ENCODE measurements around the gene RPS25. TPM values are rescaled to one million over a fixed set of nuclear protein-coding genes. Genes with fewer than 3 reads are reported as not detected.
"Not testable (repeated sequence)": the region's sequence is repeated elsewhere in the genome, so short reads cannot be mapped to it uniquely, and the experiment has no call there.

The RPS25 gene
- total RNA-seq, 1 experiment from 2014 or later = 1,450 TPM

- Histone ChIP-seq H3K56ac (ENCODE audit: insufficient read length, low read depth, low read length) (no peak within 1 kb of the TSS), H3K18ac (ENCODE audit: insufficient read length, low read depth, low read length) (no peak within 1 kb of the TSS), H2AFZ (ENCODE audit: low read length) (no peak within 1 kb of the TSS), H3K79me2 (ENCODE audit: insufficient read depth, low read length) (no peaks in the 10 kb centered on the region), H4K8ac (replicated peaks; ENCODE audit: insufficient read length, low read depth, low read length) (no peak within 1 kb of the TSS), H3K27ac (ENCODE audit: insufficient read length, low read depth, low read length) (no peak within 1 kb of the TSS), H3T11ph (ENCODE audit: low read length) (no peak within 1 kb of the TSS), H3K4me2 (ENCODE audit: insufficient read depth, insufficient read length, low read length) (no peak within 1 kb of the TSS), H4K91ac (ENCODE audit: insufficient read length, low read depth, low read length) (no peak within 1 kb of the TSS), H3K4ac (ENCODE audit: low read depth, low read length) (no peak within 1 kb of the TSS), H2BK12ac (ENCODE audit: insufficient read length, low read depth, low read length) (no peak within 1 kb of the TSS), H2BK15ac (ENCODE audit: low read depth, low read length) (no peak within 1 kb of the TSS), H2BK20ac (ENCODE audit: low read depth, low read length, poor library complexity, severe bottlenecking) (no peak within 1 kb of the TSS), H2BK5ac (ENCODE audit: insufficient read length, low read length) (no peak within 1 kb of the TSS), H4K5ac (ENCODE audit: insufficient read length, low read depth, low read length) (no peak within 1 kb of the TSS), H3K14ac (ENCODE audit: insufficient read depth, low read length) (no peak within 1 kb of the TSS), H3K4me1 (ENCODE audit: insufficient read depth, low read length) (no peaks in the 10 kb centered on the region), H3K23ac (ENCODE audit: insufficient read length, low read depth, low read length) (no peak within 1 kb of the TSS), H4K20me1 (ENCODE audit: control insufficient read depth, insufficient read depth, insufficient read length) (no peaks in the 10 kb centered on the region), H3K79me1 (ENCODE audit: insufficient read depth, low read depth, low read length, poor library complexity, severe bottlenecking) (no peaks in the 10 kb centered on the region), H3K9me3 (ENCODE audit: control insufficient read depth, low read depth, low read length) (no peaks in the 10 kb centered on the region), H3K27me3 (ENCODE audit: insufficient read depth, low read length) (no peaks in the 10 kb centered on the region), H2BK120ac (ENCODE audit: low read depth, low read length, poor library complexity, severe bottlenecking) (no peak within 1 kb of the TSS), H2AK5ac (ENCODE audit: insufficient read length, low read length) (no peak within 1 kb of the TSS), H3K23me2 (ENCODE audit: insufficient read length, low read depth, low read length, poor library complexity, severe bottlenecking) (no peaks in the 10 kb centered on the region), H3K9ac (ENCODE audit: extremely low read depth, insufficient read length, low read length) (no peak within 1 kb of the TSS)
- Mint-ChIP-seq H3K27me3 (ENCODE audit: low read depth) (peaks cover 7% of the 10 kb centered on the region; the same call in 1 of the 2 replicates), H3K4me1 (no peaks in the 10 kb centered on the region), H3K36me3 (ENCODE audit: insufficient read depth in 1 of 3, low read depth in 3 of 3) (no peaks in the 10 kb centered on the region), H3K4me3 (no peak within 1 kb of the TSS), H3K9me3 (peaks cover 0 to 2% of the 10 kb centered on the region in 2 experiments; a peak in 2 of 5 replicates), H3K27ac (no peak within 1 kb of the TSS)
- WGBS (ENCODE audit: extremely low coverage, insufficient read length, low lambda C conversion rate) = no CpG with 5 or more reads among the region's 33 CpGs
- no peak for TF ChIP-seq CTCF (conservative IDR thresholded peaks at IDR 0.05)
- DNase-seq = no peak
Observed at GRCh38 chr11:118971646-118972045, 46.5 kb downstream of the RPS25 start, which contains the start of gene FOXR1. Gene FOXR1, plus strand, starts transcription at chr11:118971761. Its CDS starts 171 bp downstream, at chr11:118971932.

DNA sequence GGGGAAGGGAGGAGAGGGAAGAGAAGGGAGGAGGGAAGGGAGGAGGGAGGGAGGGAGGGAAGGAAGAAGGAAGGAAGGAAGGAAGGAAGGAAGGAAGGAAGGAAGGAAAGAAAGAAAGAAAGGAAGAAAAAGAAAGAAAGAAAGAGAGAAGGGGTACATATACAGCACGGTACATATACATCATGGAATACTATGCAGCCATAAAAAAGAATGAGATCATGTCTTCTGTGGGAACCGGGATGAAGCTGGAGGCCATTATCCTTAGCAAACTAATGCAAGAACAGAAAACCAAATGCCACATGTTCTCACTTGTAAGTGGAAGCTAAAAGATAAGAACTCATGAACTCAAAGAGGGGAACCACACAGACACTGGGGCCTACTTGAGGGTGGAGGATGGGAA lies 48.6 kb downstream of the RPS25 start:
- not testable (repeated sequence) for H3K9me3 Mint-ChIP-seq; H3K18ac ChIP-seq (ENCODE audit: insufficient read length, low read depth, low read length); H4K91ac ChIP-seq (ENCODE audit: insufficient read length, low read depth, low read length); H3K4me1 Mint-ChIP-seq; H3K79me1 ChIP-seq (ENCODE audit: insufficient read depth, low read depth, low read length, poor library complexity, severe bottlenecking); H2BK5ac ChIP-seq (ENCODE audit: insufficient read length, low read length); H3K79me2 ChIP-seq (ENCODE audit: insufficient read depth, low read length); H4K20me1 ChIP-seq (ENCODE audit: control insufficient read depth, insufficient read depth, insufficient read length); H2BK15ac ChIP-seq (ENCODE audit: low read depth, low read length); H3K23me2 ChIP-seq (ENCODE audit: insufficient read length, low read depth, low read length, poor library complexity, severe bottlenecking); H3K9ac ChIP-seq (ENCODE audit: extremely low read depth, insufficient read length, low read length); H3K27me3 ChIP-seq (ENCODE audit: insufficient read depth, low read length); H3K27ac Mint-ChIP-seq; H2BK120ac ChIP-seq (ENCODE audit: low read depth, low read length, poor library complexity, severe bottlenecking); H3K9me3 ChIP-seq (ENCODE audit: control insufficient read depth, low read depth, low read length); H2BK20ac ChIP-seq (ENCODE audit: low read depth, low read length, poor library complexity, severe bottlenecking); H3K4me3 Mint-ChIP-seq; H2AK5ac ChIP-seq (ENCODE audit: insufficient read length, low read length); H3K27ac ChIP-seq (ENCODE audit: insufficient read length, low read depth, low read length); H3K36me3 Mint-ChIP-seq (ENCODE audit: insufficient read depth in 1 of 3, low read depth in 3 of 3); H3K4me1 ChIP-seq (ENCODE audit: insufficient read depth, low read length); H3K27me3 Mint-ChIP-seq (ENCODE audit: low read depth); H2AFZ ChIP-seq (ENCODE audit: low read length); DNase-seq; H3K56ac ChIP-seq (ENCODE audit: insufficient read length, low read depth, low read length); H3K4ac ChIP-seq (ENCODE audit: low read depth, low read length); H3T11ph ChIP-seq (ENCODE audit: low read length); H3K14ac ChIP-seq (ENCODE audit: insufficient read depth, low read length); H4K8ac ChIP-seq (replicated peaks; ENCODE audit: insufficient read length, low read depth, low read length); H3K23ac ChIP-seq (ENCODE audit: insufficient read length, low read depth, low read length); H4K5ac ChIP-seq (ENCODE audit: insufficient read length, low read depth, low read length); H3K4me2 ChIP-seq (ENCODE audit: insufficient read depth, insufficient read length, low read length); H2BK12ac ChIP-seq (ENCODE audit: insufficient read length, low read depth, low read length)
- no CpG with 5 or more reads among the region's 2 CpGs for WGBS (ENCODE audit: extremely low coverage, insufficient read length, low lambda C conversion rate)
